Liver (tissue), 3 donors: ENCODE data around the gene COL20A1.

Experiments used
- GABPA ChIP-seq, 2 donors: IDR thresholded peaks in 1 of 2; conservative IDR thresholded peaks in 1 of 2; 2 replicates each; pipeline ENCODE4 v1.6.1; 2016; ENCODE audit warnings: antibody characterized with exemption in 2 of 2, mild to moderate bottlenecking in 1 of 2, moderate library complexity in 1 of 2
- RAD21 ChIP-seq, 2 donors: IDR thresholded peaks; 2 replicates each; pipeline ENCODE4 v1.6.1; 2016; ENCODE audit warnings: antibody characterized with exemption in 2 of 2, mild to moderate bottlenecking in 2 of 2
- TAF1 ChIP-seq: conservative IDR thresholded peaks from 2 replicates; pipeline ENCODE4 v1.6.1; 2016; ENCODE audit warnings: antibody characterized with exemption, mild to moderate bottlenecking
- TF ChIP-seq, protein P1 (sequence below): fragments of 150-350 bp; IDR thresholded peaks from 2 replicates; pipeline ENCODE4 v1.5.1; 2017; ENCODE audit warnings: improper control_type of control experiment, low read depth, low read length; ENCODE audit not compliant: missing input control
- donor health status: healthy.
- donor health status: healthy.

DNA sequence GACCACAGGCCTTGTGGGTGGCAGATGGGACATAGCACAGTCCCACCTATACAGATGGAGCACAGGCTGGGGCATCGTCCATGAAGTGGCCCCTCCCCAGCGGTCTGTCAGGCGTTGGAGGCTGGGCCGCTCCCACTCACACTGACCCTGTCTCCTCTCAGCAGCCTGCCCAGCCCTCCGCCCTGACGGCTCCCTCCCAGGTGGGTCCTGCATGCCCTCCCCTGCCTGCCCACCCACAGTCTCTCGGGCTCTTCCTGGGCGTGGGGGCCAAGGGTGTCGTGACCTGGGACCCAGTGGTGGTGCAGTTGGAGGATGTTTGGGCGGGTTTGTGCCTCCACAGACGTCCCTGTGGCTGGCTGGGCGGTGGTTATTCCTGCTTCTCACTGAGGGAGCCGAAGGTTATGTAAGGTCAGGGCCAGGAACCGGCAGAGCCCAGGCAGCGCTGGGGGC lies 22.3 kb downstream of the COL20A1 start:
- TF ChIP-seq GABPA (IDR thresholded peaks at IDR 0.05 in 1 of 2, conservative IDR thresholded peaks at IDR 0.05 in 1 of 2) (no peak), RAD21 (IDR thresholded peaks at IDR 0.05) (no peak), TAF1 (no peak)
- TF ChIP-seq, protein P1, sequence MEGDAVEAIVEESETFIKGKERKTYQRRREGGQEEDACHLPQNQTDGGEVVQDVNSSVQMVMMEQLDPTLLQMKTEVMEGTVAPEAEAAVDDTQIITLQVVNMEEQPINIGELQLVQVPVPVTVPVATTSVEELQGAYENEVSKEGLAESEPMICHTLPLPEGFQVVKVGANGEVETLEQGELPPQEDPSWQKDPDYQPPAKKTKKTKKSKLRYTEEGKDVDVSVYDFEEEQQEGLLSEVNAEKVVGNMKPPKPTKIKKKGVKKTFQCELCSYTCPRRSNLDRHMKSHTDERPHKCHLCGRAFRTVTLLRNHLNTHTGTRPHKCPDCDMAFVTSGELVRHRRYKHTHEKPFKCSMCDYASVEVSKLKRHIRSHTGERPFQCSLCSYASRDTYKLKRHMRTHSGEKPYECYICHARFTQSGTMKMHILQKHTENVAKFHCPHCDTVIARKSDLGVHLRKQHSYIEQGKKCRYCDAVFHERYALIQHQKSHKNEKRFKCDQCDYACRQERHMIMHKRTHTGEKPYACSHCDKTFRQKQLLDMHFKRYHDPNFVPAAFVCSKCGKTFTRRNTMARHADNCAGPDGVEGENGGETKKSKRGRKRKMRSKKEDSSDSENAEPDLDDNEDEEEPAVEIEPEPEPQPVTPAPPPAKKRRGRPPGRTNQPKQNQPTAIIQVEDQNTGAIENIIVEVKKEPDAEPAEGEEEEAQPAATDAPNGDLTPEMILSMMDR, result no peak
